Uterus (tissue), 4 donors: ENCODE measurements around the gene CDH16. TPM values are rescaled to one million over a fixed set of nuclear protein-coding genes. Genes with fewer than 3 reads are reported as not detected.

Source experiments
- DNase-seq, 2 donors: peaks; one replicate each; pipeline ENCODE4 v3.0.0-alpha.2; 2019 to 2020
- H3K27ac ChIP-seq, 2 donors: fragments of 200-600 bp; sonication (generic); 1 replicate in 1 of 2; 2 replicates in 1 of 2; pipeline ENCODE4 v1.5.1; 2016 to 2018
- H3K27me3 ChIP-seq, 2 donors: fragments of 200-600 bp; sonication (generic); one replicate each; pipeline ENCODE4 v1.5.1; 2018 to 2019; ENCODE audit warnings: control low read depth in 1 of 2
- H3K36me3 ChIP-seq, 2 donors: fragments of 200-600 bp; sonication (generic); one replicate each; pipeline ENCODE4 v1.5.1; 2019; ENCODE audit warnings: control low read depth in 1 of 2
- H3K4me1 ChIP-seq, 2 donors: fragments of 200-600 bp; sonication (generic); one replicate each; pipeline ENCODE4 v1.5.1; 2018 to 2019; ENCODE audit warnings: control low read depth in 1 of 2
- H3K4me3 ChIP-seq, 2 donors: fragments of 200-600 bp; sonication (generic); 1 replicate in 1 of 2; 2 replicates in 1 of 2; pipeline ENCODE4 v1.5.1; 2018 to 2019; ENCODE audit warnings: mild to moderate bottlenecking in 1 of 2
- H3K9me3 ChIP-seq, 2 donors: fragments of 200-600 bp; sonication (generic); one replicate each; pipeline ENCODE4 v1.5.1; 2019; ENCODE audit warnings: control low read depth in 1 of 2
- CTCF ChIP-seq, 4 experiments: fragments of 200-600 bp in 2 of 4; fragments of 450-650 bp in 2 of 4; sonication (generic) in 2 of 4; IDR thresholded peaks; one replicate each; pipeline ENCODE4 v1.5.1; 2016 to 2019; ENCODE audit warnings: antibody characterized with exemption in 4 of 4, mild to moderate bottlenecking in 2 of 4, moderate library complexity in 1 of 4
- POLR2A ChIP-seq, 2 donors: fragments of 450-650 bp; IDR thresholded peaks; one replicate each; pipeline ENCODE4 v1.6.1; 2016; ENCODE audit warnings: antibody characterized with exemption in 2 of 2, mild to moderate bottlenecking in 1 of 2, moderate library complexity in 1 of 2
- intact Hi-C: fragments of 100-400 bp; cut with DNase I; formaldehyde crosslinking; loops from one replicate; pipeline ENCODE4 v1.15.1; 2023; ENCODE audit warnings: low total_unique reads
- total RNA-seq, 4 donors: library from RNA; depleted of rRNA in 3 of 4; stranded (reverse); fragments of >200 nt in 3 of 4; gene quantifications; one replicate each; pipeline versions ENCODE4 v1.1.0 to v1.2.4, GENCODE V29; 2014 to 2023
- donor health status: DM: yes; HTN: yes; CAD: no.

Gene CDH16
- total RNA-seq, 4 donors from 2014 or later = 12.6 TPM; not detected in 3

DNA sequence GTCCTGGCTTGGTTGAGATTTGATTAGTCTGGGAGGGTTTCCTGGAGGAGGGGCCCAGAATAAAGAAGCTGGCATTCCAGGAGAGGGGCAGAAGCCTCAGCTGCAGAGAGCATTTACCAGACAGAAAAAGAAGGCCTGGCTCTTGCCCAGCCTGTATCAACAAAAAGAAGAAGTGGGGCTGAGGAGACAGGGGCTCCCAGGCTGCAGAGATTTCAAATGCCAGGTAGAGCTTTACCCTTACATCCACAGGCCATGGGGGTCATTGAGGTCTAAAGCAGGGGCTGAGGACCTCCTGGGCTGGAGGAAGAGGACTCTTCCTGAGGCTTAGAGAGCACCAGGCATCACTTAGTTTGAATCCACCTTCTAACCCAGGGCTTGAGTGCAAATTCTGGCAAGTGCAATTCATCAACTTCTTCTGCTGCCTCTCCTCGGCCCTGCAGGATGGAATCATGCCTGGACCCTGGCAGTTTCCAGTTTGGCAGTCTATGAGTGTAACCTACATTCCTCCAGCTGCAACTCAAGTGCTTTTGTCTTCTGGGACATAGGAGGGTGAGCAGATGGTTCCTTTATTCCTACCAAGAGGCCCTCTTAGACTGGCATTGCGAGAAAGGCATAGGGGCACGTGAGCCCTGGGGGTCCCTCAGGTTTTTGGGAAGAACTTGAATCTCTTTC, 59.2 kb downstream of the CDH16 start:
- Histone ChIP-seq H3K36me3 (no peaks in the 10 kb centered on the region), H3K27ac (no peak overlapping the region), H3K27me3 (no peaks in the 10 kb centered on the region), H3K9me3 (no peaks in the 10 kb centered on the region), H3K4me3 (no peak overlapping the region), H3K4me1 (no peaks in the 10 kb centered on the region)
- intact Hi-C loops = no loop called here
- DNase-seq = no peak
- TF ChIP-seq CTCF (IDR thresholded peaks at IDR 0.05) (no peak), POLR2A (IDR thresholded peaks at IDR 0.05) (no peak)

DNA sequence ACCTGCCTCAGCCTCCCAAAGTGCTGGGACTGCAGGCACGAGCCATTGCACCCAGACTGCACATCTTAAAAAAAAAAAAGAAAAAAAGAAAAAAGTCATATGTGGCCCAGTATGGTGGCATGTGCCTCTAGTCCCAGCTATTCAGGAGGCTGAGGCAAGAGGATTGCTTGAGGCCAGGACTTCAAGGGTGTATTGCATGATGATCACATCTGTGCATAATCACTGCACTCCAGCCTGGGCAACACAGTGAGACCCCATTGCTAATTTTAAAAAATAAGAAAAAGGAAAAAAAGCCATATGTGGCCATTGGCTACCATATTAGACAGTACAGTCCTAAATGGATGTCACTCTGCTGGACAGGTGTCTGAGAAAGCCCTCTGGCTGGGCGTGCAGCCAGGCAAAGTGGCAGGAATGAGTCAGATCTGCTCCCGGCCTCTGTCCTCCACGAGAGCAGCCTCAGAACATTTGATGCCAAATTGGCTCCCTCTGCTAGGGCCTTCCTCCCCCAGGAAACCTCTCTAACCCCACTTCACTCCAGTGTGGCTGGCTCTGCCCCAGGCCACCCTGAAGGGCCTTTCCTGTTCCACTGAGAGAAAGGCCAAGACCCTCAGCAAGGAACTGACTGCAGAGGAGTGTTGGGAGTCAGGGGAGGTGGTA, 59.8 kb downstream of the CDH16 start:
- H3K27ac ChIP-seq = no peak overlapping the region
- no peaks in the 10 kb centered on the region for H3K27me3 ChIP-seq
- H3K36me3 ChIP-seq = no peaks in the 10 kb centered on the region
- no peaks in the 10 kb centered on the region for H3K4me1 ChIP-seq
- H3K9me3 ChIP-seq = no peaks in the 10 kb centered on the region
- intact Hi-C loops = no loop called here
- no peak for DNase-seq
- TF ChIP-seq POLR2A (IDR thresholded peaks at IDR 0.05) (no peak), CTCF (IDR thresholded peaks at IDR 0.05) (no peak)
- no peak overlapping the region for H3K4me3 ChIP-seq

Other genes starting within 250 kb of the CDH16 start
- gene CMTM4, start 222.1 kb downstream of the CDH16 start, total RNA-seq = 10 to 100 TPM in 2 of 4 donors, 1 to 10 TPM in 2; 6.1 to 41.5 (median 15.1) TPM
- 100 to 1,000 TPM; 109 to 279 (median 151) TPM for gene DYNC1LI2, start 167.3 kb downstream of the CDH16 start, total RNA-seq
- gene TERB1, start 117.3 kb downstream of the CDH16 start, total RNA-seq = under 1 TPM in 2 of 4 donors, not detected in 2; 0.21 to 0.83 TPM
- 10 to 100 TPM; 32.6 to 83.5 (median 59.8) TPM for gene NAE1, start 87.9 kb downstream of the CDH16 start, total RNA-seq
- gene CA7, start 74.5 kb downstream of the CDH16 start, total RNA-seq = not detected
- gene PDP2, start 38.4 kb downstream of the CDH16 start, total RNA-seq = 10 to 100 TPM in 2 of 4 donors, 1 to 10 TPM in 1, under 1 TPM in 1; 0.77 to 20.5 (median 6.3) TPM
- 10 to 100 TPM in 3 of 4 donors, 1 to 10 TPM in 1; 7.5 to 32.8 (median 18.8) TPM for gene RRAD, start 6.7 kb upstream of the CDH16 start, total RNA-seq
- gene CIAO2B, start 15.5 kb upstream of the CDH16 start, total RNA-seq = 10 to 100 TPM; 15.9 to 76.8 (median 74.2) TPM
- gene CES2, start 16.6 kb upstream of the CDH16 start, total RNA-seq = 10 to 100 TPM; 15.0 to 51.0 (median 26.0) TPM
- gene CES3, start 42.4 kb upstream of the CDH16 start, total RNA-seq = 1 to 10 TPM in 2 of 4 donors, under 1 TPM in 2; 0.51 to 2.8 (median 0.86) TPM
- gene CES4A, start 69.7 kb upstream of the CDH16 start, total RNA-seq = 1 to 10 TPM in 3 of 4 donors, under 1 TPM in 1; 0.29 to 9.6 (median 5.4) TPM
- 100 to 1,000 TPM in 1 of 4 donors, 10 to 100 TPM in 3; 42.1 to 108 (median 75.9) TPM for gene CBFB, start 110.3 kb upstream of the CDH16 start, total RNA-seq
- 10 to 100 TPM; 12.3 to 27.1 (median 21.1) TPM for gene PHAF1, start 191.1 kb upstream of the CDH16 start, total RNA-seq
- 10 to 100 TPM in 3 of 4 donors, 1 to 10 TPM in 1; 2.4 to 40.1 (median 15.1) TPM for gene B3GNT9, start 232.1 kb upstream of the CDH16 start, total RNA-seq
- gene TRADD, start 241.0 kb upstream of the CDH16 start, total RNA-seq = 10 to 100 TPM in 2 of 4 donors, 1 to 10 TPM in 2; 2.6 to 21.0 (median 10.6) TPM
- 10 to 100 TPM in 2 of 4 donors, 1 to 10 TPM in 1, not detected in 1; 2.6 to 47.4 (median 14.1) TPM for gene FBXL8, start 241.1 kb upstream of the CDH16 start, total RNA-seq
- gene HSF4, start 245.9 kb upstream of the CDH16 start, total RNA-seq = 10 to 100 TPM in 3 of 4 donors, not detected in 1; 11.3 to 51.9 (median 42.3) TPM